ENCODE data around the gene GPC6. TPM values are rescaled to one million over a fixed set of nuclear protein-coding genes. Genes with fewer than 3 reads are reported as not detected.

The GPC6 gene
- total and polyA plus RNA-seq, 9 of the 15 experiments (the other 6 are each of a cell fraction or from before 2014, with no cell fraction given) = under 0.01 to 0.20 (median 0.01) TPM; not detected in 4

DNA sequence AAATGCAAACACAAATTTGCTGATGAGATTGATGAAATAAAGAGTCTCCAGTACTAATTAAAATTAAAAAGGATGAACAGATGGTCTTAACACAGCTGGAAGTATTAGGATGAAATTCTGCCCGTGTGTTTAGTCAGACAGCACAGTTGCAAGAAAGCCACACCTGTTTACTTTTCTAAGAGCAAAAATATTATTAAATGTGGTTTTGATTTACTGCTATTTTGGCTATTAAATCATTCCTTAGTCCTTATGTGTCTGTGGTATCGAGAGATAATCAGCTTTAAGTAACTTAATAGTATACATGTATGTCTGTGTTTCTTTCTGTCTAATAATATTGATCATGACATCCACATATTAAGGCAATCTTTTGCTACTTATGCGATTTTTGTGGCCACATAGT lies 494.9 kb downstream of the GPC6 start:
- CTCF ChIA-PET (ENCODE audit: low intra/inter-chr PET ratio) = no interaction called here
- Histone ChIP-seq H3K9me3 (replicated peaks; ENCODE audit: control insufficient read depth, insufficient read depth, low read depth, low read length) (no peaks in the 10 kb centered on the region), H3K36me3 (ENCODE audit: control insufficient read depth, insufficient read depth, low read length) (no peaks in the 10 kb centered on the region), H3K9me1 (ENCODE audit: control insufficient read depth, insufficient read depth, low read length) (no peaks in the 10 kb centered on the region), H4K20me1 (replicated peaks; ENCODE audit: control insufficient read depth, insufficient read depth, low read length) (no peaks in the 10 kb centered on the region), H3K79me2 (ENCODE audit: control insufficient read depth, insufficient read depth, low read length) (no peaks in the 10 kb centered on the region), H3K4me1 (replicated peaks in 1 of 2; ENCODE audit: control insufficient read depth in 2 of 2, insufficient read depth in 2 of 2, low read length in 2 of 2) (no peaks in the 10 kb centered on the region), H3K4me3 (no peak overlapping the region), H3K4me2 (ENCODE audit: insufficient read depth, low read length) (no peak overlapping the region), H3K27me3 (ENCODE audit: control insufficient read depth in 2 of 2, insufficient read depth in 2 of 2, low read length in 2 of 2) (no peaks in the 10 kb centered on the region), H2AFZ (ENCODE audit: low read depth, low read length) (no peak overlapping the region), H3K27ac (ENCODE audit: extremely low read depth, low read depth, low read length) (no peak overlapping the region), H3K9ac (ENCODE audit: insufficient read depth in 1 of 2, low read depth in 2 of 2, low read length in 2 of 2) (no peak overlapping the region)
- intact Hi-C loops (cut with micrococcal nuclease) (no loop called here), in situ Hi-C loops (cut with MboI) (no loop called here)
- ATAC-seq (no peak), FAIRE-seq (no peak), DNase-seq (ENCODE audit: extremely low read depth in 1 of 4, low spot score in 3 of 4) (no peak)
- BruUV-seq (replicated peaks) = no TSS peak
- TF ChIP-seq ZNF253 (CRISPR knock-in tag; conservative IDR thresholded peaks at IDR 0.05) = no peak
- POLR2A ChIA-PET = no interaction called here
- 0% methylated on average over 3 of the region's 3 CpGs for WGBS (ENCODE audit: insufficient coverage, low coverage, missing lambda C conversion rate)

DNA sequence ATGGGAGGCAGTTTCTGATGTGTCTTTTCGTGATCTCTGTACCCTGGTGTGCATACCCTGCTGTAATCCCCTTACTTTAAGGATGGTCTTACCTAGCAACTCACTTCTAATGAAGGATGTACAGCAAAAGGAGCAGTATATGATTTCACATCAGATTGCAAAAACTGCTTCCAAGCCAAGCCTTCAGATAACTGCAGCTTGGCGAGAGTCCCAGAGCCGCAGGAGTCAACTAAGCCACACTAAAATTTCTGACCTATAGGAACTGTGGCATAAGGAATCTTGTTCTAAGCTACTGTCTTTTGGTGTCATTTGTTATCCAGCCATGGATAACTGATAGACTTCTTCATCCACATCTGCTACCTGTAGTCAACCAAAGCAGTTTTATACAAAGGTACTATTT lies 496.7 kb downstream of the GPC6 start:
- CTCF ChIA-PET (ENCODE audit: low intra/inter-chr PET ratio) = no interaction called here
- in situ Hi-C loops (cut with MboI) (no loop called here), intact Hi-C loops (cut with micrococcal nuclease) (no loop called here)
- WGBS (ENCODE audit: insufficient coverage, low coverage, missing lambda C conversion rate) = 0% methylated on average over 3 of the region's 3 CpGs
- Histone ChIP-seq H3K4me3 (no peak overlapping the region), H3K27me3 (ENCODE audit: control insufficient read depth in 2 of 2, insufficient read depth in 2 of 2, low read length in 2 of 2) (no peaks in the 10 kb centered on the region), H3K36me3 (ENCODE audit: control insufficient read depth, insufficient read depth, low read length) (no peaks in the 10 kb centered on the region), H3K27ac (ENCODE audit: extremely low read depth, low read depth, low read length) (no peak overlapping the region), H3K79me2 (ENCODE audit: control insufficient read depth, insufficient read depth, low read length) (no peaks in the 10 kb centered on the region), H3K4me2 (ENCODE audit: insufficient read depth, low read length) (no peak overlapping the region), H3K9me1 (ENCODE audit: control insufficient read depth, insufficient read depth, low read length) (no peaks in the 10 kb centered on the region), H3K9ac (ENCODE audit: insufficient read depth in 1 of 2, low read depth in 2 of 2, low read length in 2 of 2) (no peak overlapping the region), H3K4me1 (replicated peaks in 1 of 2; ENCODE audit: control insufficient read depth in 2 of 2, insufficient read depth in 2 of 2, low read length in 2 of 2) (no peaks in the 10 kb centered on the region), H3K9me3 (replicated peaks; ENCODE audit: control insufficient read depth, insufficient read depth, low read depth, low read length) (no peaks in the 10 kb centered on the region), H4K20me1 (replicated peaks; ENCODE audit: control insufficient read depth, insufficient read depth, low read length) (no peaks in the 10 kb centered on the region), H2AFZ (ENCODE audit: low read depth, low read length) (no peak overlapping the region)
- BruUV-seq (replicated peaks) = no TSS peak
- ATAC-seq = no peak
- DNase-seq (ENCODE audit: extremely low read depth in 1 of 4, low spot score in 3 of 4) = no peak
- FAIRE-seq = no peak
- POLR2A ChIA-PET = no interaction called here
- TF ChIP-seq MAZ (CRISPR knock-in tag; conservative IDR thresholded peaks at IDR 0.05 in 1 of 2, IDR thresholded peaks at IDR 0.05 in 1 of 2) = no peak
- TF ChIP-seq, protein P1, sequence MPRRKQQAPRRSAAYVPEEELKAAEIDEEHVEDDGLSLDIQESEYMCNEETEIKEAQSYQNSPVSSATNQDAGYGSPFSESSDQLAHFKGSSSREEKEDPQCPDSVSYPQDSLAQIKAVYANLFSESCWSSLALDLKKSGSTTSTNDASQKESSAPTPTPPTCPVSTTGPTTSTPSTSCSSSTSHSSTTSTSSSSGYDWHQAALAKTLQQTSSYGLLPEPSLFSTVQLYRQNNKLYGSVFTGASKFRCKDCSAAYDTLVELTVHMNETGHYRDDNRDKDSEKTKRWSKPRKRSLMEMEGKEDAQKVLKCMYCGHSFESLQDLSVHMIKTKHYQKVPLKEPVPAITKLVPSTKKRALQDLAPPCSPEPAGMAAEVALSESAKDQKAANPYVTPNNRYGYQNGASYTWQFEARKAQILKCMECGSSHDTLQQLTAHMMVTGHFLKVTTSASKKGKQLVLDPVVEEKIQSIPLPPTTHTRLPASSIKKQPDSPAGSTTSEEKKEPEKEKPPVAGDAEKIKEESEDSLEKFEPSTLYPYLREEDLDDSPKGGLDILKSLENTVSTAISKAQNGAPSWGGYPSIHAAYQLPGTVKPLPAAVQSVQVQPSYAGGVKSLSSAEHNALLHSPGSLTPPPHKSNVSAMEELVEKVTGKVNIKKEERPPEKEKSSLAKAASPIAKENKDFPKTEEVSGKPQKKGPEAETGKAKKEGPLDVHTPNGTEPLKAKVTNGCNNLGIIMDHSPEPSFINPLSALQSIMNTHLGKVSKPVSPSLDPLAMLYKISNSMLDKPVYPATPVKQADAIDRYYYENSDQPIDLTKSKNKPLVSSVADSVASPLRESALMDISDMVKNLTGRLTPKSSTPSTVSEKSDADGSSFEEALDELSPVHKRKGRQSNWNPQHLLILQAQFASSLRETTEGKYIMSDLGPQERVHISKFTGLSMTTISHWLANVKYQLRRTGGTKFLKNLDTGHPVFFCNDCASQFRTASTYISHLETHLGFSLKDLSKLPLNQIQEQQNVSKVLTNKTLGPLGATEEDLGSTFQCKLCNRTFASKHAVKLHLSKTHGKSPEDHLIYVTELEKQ (CRISPR knock-in tag; IDR thresholded peaks at IDR 0.05) = no peak
- TF ChIP-seq ZSCAN32 (CRISPR knock-in tag; IDR thresholded peaks at IDR 0.05) = no peak
- TF ChIP-seq MCM5 (IDR thresholded peaks at IDR 0.05; ENCODE audit: low read depth) = no peak
- TF ChIP-seq GTF3C2 (IDR thresholded peaks at IDR 0.05; ENCODE audit: borderline replicate concordance, extremely low read depth, insufficient read length) = no peak
- TF ChIP-seq ZSCAN29 (IDR thresholded peaks at IDR 0.05) = no peak
- no peak for TF ChIP-seq ZBTB43 (CRISPR knock-in tag; IDR thresholded peaks at IDR 0.05)
